ENCODE data around the gene VANGL2. TPM values are rescaled to one million over a fixed set of nuclear protein-coding genes. Genes with fewer than 3 reads are reported as not detected.

Gene VANGL2
- total and polyA plus RNA-seq, 2 of the 8 experiments (the other 6 are each of a cell fraction or from before 2014, with no cell fraction given): 62.5 to 118 TPM

DNA sequence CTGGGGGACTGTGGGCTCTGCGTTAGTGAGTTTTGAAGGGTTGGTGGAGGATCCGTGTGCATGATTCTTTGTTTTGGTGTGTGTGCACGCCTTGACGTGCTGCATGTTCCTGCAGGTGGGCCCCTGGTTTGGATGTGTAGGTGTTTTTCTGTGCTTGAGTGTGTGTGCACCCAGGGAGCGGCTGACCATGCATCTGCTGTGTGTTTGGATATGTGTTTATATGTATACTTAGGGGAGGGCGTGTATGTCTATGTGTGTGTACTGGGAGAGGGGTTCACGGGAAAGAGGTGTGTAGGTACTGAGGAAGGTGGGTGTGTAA is 1.1 kb downstream of the VANGL2 start:
- peaks cover 21 to 55% of the 10 kb centered on the region in 2 experiments for H3K79me2 ChIP-seq (ENCODE audit: control insufficient read depth in 1 of 2, insufficient read depth in 2 of 2, low read length in 2 of 2)
- CTCF ChIA-PET (ENCODE audit: partially characterized antibody): interaction anchor here (0.9 kb wide), 1 partner anchor 25 kb away, joined by 4 read pairs; no protein-coding TSS in a partner anchor

More for the DNA sequence above, 1.1 kb downstream of the VANGL2 start:
- peak overlapping the region; percentile 74 to 91 (median 90) for H3K4me3 ChIP-seq (ENCODE audit: extremely low read depth in 1 of 4, insufficient read depth in 2 of 4, low read depth in 3 of 4, low read length in 4 of 4)
- H4K91ac ChIP-seq (replicated peaks; ENCODE audit: insufficient read length, low read length): peak overlapping the region; percentile 37
- H2BK12ac ChIP-seq (ENCODE audit: low read depth, low read length): peak overlapping the region; percentile 53; the same call in 1 of the 2 replicates
- peak overlapping the region; percentile 93 for H2BK15ac ChIP-seq (ENCODE audit: low read length)
- no peak overlapping the region; the same call in 1 of the 2 replicates for H3K27ac ChIP-seq (ENCODE audit: low read depth, low read length)
- H2AFZ ChIP-seq (ENCODE audit: low read length): no peak overlapping the region
- FAIRE-seq (no peak), DNase-seq (ENCODE audit: low read depth in 1 of 2, low spot score in 2 of 2) (no peak)
- peak overlapping the region; percentile 48 for H3K4ac ChIP-seq (replicated peaks; ENCODE audit: insufficient read length, low read depth, low read length)
- peaks cover 0 to 12% of the 10 kb centered on the region in 2 experiments for H4K20me1 ChIP-seq (replicated peaks in 1 of 2; ENCODE audit: control insufficient read depth in 1 of 2, insufficient read depth in 2 of 2, low read length in 2 of 2)
- H3K14ac ChIP-seq (ENCODE audit: insufficient read length): peak overlapping the region; percentile 66
- H3K27me3 ChIP-seq (replicated peaks in 1 of 4; ENCODE audit: control insufficient read depth in 3 of 4, extremely low read depth in 1 of 4, insufficient read depth in 3 of 4, low read length in 3 of 4): no peaks in the 10 kb centered on the region; a peak in 1 of 7 replicates
- POLR2A ChIA-PET (ENCODE audit: partially characterized antibody): interaction anchor here (0.7 to 2.1 kb wide), 7 partner anchors 9 to 232 kb away, joined by 3 to 9 read pairs (median 4); no protein-coding TSS in a partner anchor
- H3K23me2 ChIP-seq (ENCODE audit: low read depth, low read length): peaks cover 10% of the 10 kb centered on the region
- no peak overlapping the region for H4K5ac ChIP-seq (ENCODE audit: insufficient read length, low read depth, low read length)
- no peaks in the 10 kb centered on the region for H3K36me3 ChIP-seq (ENCODE audit: control insufficient read depth in 2 of 4, insufficient read depth in 4 of 4, low read length in 3 of 4)
- no peaks in the 10 kb centered on the region for H3K9me3 ChIP-seq (ENCODE audit: insufficient read depth in 2 of 2, low read depth in 1 of 2, low read length in 1 of 2)
- no peak overlapping the region for H2BK120ac ChIP-seq (replicated peaks; ENCODE audit: low read depth, low read length)
- H2AK5ac ChIP-seq (ENCODE audit: low read depth, low read length): peak overlapping the region; percentile 98
- peak overlapping the region; percentile 10 for H3K23ac ChIP-seq (ENCODE audit: insufficient read length)
- peaks cover 10 to 35% (median 23%) of the 10 kb centered on the region in 4 experiments for H3K4me1 ChIP-seq (replicated peaks in 1 of 4; ENCODE audit: control insufficient read depth in 3 of 4, insufficient read depth in 4 of 4, low read length in 3 of 4)
- TF ChIP-seq TBP (IDR thresholded peaks at IDR 0.05; ENCODE audit: low read depth, low read length) (no peak), CREB1 (IDR thresholded peaks at IDR 0.05) (no peak)
- H2BK20ac ChIP-seq (ENCODE audit: low read length): peak overlapping the region; percentile 15; the same call in 1 of the 2 replicates
- peak overlapping the region; percentile 80 to 94 (median 88) for H3K9ac ChIP-seq (replicated peaks in 1 of 4; ENCODE audit: extremely low read depth in 1 of 4, low read depth in 3 of 4, low read length in 3 of 4)
- WGBS, 2 experiments (ENCODE audit: extremely low coverage in 1 of 2, insufficient coverage in 1 of 2, insufficient read length in 1 of 2, insufficient replicate concordance in 2 of 2, low coverage in 1 of 2, low lambda C conversion rate in 2 of 2, missing lambda C conversion rate in 1 of 2): 25% methylated on average over 7 of the region's 7 CpGs; no CpG with 5 or more reads in 1 of the 2 experiments
- H2BK5ac ChIP-seq (ENCODE audit: low read depth, low read length): peak overlapping the region; percentile 80
- H3K18ac ChIP-seq (ENCODE audit: extremely low read depth, low read length): peak overlapping the region; percentile 97; the same call in 1 of the 2 replicates
- H4K8ac ChIP-seq (ENCODE audit: extremely low read depth, insufficient read depth, low read length): peak overlapping the region; percentile 41; the same call in 1 of the 2 replicates
- H3K4me2 ChIP-seq (ENCODE audit: insufficient read depth in 1 of 2, low read depth in 2 of 2, low read length in 2 of 2): peak overlapping the region; percentile 98
- peak overlapping the region; percentile 73 for H3K56ac ChIP-seq (replicated peaks; ENCODE audit: insufficient read length, low read depth, low read length)
- H3K79me1 ChIP-seq (ENCODE audit: low read depth, low read length): peaks cover 16% of the 10 kb centered on the region
